GM12891 (cell line): ENCODE results near the gene DHRS1.

Experiments used
- POLR2A ChIP-seq: IDR thresholded peaks from 2 replicates; pipeline ENCODE4 v1.6.1; 2011; ENCODE audit warnings: low read depth, low read length, control low read depth
- POLR2AphosphoS5 ChIP-seq: IDR thresholded peaks from 2 replicates; pipeline ENCODE4 v1.6.1; 2011; ENCODE audit warnings: low read depth, low read length, control low read depth
- POU2F2 ChIP-seq: IDR thresholded peaks from 2 replicates; pipeline ENCODE4 v1.6.1; 2011; ENCODE audit warnings: low read depth, mild to moderate bottlenecking, control low read depth, low read length, moderate library complexity
- TAF1 ChIP-seq: IDR thresholded peaks from 2 replicates; pipeline ENCODE4 v1.6.1; 2011; ENCODE audit warnings: low read depth, low read length, control low read depth

- TF ChIP-seq POLR2A (no peak), POLR2AphosphoS5 (no peak), TAF1 (no peak), POU2F2 (no peak)
These were observed 33.0 kb downstream of the DHRS1 start for GRCh38 chr14:24266344-24267244.
